HG03175 (cell line): ENCODE results near the gene STAM2.
"Not testable (repeated sequence)": the region's sequence is repeated elsewhere in the genome, so short reads cannot be mapped to it uniquely, and the experiment has no call there.

Experiments used
- ATAC-seq: cut with Tn5 transposase; IDR thresholded peaks from one replicate; pipeline ENCODE4 v1.9.1; 2021; ENCODE audit warnings: mild to moderate bottlenecking, moderate library complexity; ENCODE audit not compliant: unreplicated experiment

STAM2 gene

GRCh38 chr2:152173831-152174230 lies 1.7 kb downstream of the STAM2 start:
- ATAC-seq, result no peak

DNA sequence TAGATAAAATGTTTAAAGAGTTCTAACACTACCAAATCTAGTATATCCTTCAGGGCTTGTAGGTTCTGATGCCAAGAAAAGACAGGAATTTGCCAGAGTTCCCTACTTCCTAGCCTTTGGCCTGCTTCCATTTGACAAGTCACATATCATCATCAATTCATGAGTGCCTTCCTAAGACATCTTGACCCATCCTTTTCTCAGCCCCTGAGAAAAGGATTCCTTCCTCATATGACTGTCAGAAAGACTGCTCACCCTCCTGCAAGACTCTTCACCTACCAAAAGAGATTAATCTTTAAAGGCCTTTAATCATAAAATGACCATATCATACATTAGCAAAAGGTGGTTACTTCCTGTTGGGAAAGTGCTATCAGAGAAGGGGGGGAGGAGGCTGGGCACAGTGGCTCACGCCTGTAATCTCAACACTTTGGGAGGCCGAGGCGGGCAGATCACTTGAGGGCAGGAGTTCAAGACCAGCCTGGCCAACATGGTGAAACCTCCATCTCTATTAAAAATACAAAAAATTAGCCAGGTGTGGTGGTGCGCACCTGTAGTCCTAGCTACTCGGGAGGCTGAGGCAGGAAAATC lies 3.3 kb downstream of the STAM2 start:
- not testable (repeated sequence) for ATAC-seq

- no peak for ATAC-seq
Observed at GRCh38 chr2:152171718-152172117, 3.8 kb downstream of the STAM2 start.

- not testable (repeated sequence) for ATAC-seq
Observed at GRCh38 chr2:152169158-152169557, 6.4 kb downstream of the STAM2 start.

- ATAC-seq, result not testable (repeated sequence)
Observed at GRCh38 chr2:152167470-152167869, 8.1 kb downstream of the STAM2 start.

DNA sequence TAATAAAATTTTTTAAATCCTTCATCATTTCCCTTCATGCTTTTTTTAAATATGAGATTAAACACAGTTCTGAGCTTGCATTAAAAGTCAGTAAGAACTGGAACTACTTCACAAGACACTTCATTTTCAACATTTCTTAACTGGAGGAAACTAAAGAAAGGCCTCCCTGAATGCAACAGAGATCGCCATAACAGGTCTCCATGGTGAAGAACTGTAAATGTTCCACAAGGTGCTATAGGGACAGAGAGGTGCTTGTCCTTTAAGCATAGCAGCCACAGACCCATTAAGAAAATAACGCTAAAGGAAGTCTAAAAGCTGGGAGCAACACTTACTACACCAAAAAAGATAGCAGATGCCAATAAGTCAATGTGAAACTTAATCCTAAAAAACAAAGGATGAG lies 8.5 kb downstream of the STAM2 start:
- peak; percentile 50 for ATAC-seq

GRCh38 chr2:152166633-152167032 lies 8.9 kb downstream of the STAM2 start:
- ATAC-seq, result peak; percentile 60

GRCh38 chr2:152165780-152166179 lies 9.8 kb downstream of the STAM2 start:
- no peak for ATAC-seq

- ATAC-seq, result no peak
Observed at GRCh38 chr2:152165306-152165705, 10.3 kb downstream of the STAM2 start.

- ATAC-seq, result not testable (repeated sequence)
Observed at GRCh38 chr2:152163669-152164068, 11.9 kb downstream of the STAM2 start.

- ATAC-seq, result no peak
Observed at GRCh38 chr2:152162141-152162540, 13.4 kb downstream of the STAM2 start.

- peak; percentile 68 for ATAC-seq
Observed at GRCh38 chr2:152161598-152161997, 14.0 kb downstream of the STAM2 start.

- not testable (repeated sequence) for ATAC-seq
Observed at GRCh38 chr2:152160378-152160777, 15.2 kb downstream of the STAM2 start.

- ATAC-seq, result no peak
Observed at GRCh38 chr2:152157253-152157652, 18.3 kb downstream of the STAM2 start.

DNA sequence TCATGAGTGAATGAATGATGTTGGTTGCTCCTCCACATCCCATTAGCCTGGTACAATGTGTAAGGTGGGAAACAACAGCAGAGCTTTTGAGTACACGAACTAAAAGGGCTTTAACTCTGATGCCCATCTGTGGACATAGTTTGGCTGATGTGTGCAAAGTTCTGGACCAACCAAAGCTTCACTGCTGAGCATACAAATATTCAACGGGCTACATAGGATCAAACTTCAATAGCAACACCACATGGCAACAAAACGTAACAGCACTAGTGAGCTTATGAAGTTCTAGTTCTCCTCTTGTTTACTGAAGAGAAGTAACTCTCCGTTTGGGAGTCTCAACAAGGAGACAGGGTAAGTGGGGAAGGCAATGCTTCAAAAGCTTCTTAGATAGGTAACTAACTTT lies 20.4 kb downstream of the STAM2 start:
- ATAC-seq, result no peak

DNA sequence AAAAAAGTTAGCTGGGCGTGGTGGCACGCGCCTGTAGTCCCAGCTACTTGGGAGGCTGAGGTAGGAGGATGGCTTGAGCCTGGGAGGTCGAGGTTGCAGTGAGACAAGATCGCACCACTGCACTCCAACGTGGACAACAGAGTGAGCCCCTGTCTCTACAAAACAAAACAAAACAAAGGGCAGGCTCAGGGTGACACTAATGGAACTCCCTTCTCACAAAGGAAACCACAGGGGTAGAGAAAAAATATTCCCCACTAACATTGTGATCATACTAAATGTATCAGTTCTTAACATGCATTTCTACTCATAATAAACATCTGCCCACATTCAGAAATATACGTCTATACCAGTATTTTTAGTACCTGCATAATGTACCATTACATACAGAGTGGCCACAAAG lies 21.1 kb downstream of the STAM2 start:
- ATAC-seq, result no peak

DNA sequence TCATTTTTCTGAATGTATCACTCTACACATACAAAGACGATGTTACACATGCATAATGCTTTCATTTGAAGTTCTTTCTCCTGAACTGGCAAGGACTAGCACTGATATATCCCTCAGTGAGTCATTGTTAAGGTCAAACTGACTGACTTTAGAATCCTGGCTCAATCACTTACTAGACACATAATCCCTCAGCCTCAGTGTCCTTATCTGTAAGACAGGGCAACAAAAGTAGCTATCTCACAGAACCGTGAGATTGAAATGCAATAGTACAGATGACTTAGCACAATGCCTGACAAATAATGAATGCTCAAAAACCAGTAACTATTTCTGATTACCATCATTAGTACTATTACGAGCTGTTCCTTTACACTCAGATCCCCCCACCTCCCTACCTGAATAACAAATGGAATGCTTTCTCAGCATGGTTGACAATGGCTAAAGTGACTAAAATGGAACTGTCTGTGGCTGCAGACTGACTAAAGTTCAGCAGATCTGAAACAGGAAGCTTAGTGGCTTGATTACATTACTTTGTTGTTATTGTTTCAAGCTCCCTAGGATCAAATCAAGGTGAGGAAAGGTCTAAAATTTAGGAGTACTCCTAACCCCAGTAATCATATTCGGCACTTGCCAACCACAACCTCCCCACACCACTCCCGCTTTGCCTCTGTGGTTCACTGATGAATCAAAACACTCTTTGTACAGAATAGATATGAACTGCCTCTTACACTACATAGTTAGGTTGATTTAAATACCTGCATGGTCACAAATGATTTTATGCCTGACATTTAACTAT lies 40.9 kb downstream of the STAM2 start:
- peak; percentile 70 for ATAC-seq

DNA sequence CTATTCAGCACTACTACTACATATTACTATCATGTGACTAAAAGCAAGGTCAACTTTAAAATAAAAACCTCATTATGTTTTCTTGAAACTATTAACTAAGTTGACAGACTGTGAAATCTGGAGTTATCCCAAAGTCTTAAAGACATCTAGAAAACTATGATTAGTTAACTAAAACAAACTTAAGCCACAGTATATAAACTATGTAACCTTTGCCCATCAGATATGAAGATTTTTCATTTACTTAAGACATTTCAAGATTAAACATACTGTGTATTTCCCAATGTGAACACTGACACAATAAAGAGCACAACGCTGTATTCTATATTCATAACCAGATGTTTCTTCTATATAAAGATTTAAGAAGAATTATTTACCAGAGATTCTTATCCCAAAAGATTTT lies 43.3 kb downstream of the STAM2 start:
- ATAC-seq, result no peak

- no peak for ATAC-seq
Observed at GRCh38 chr2:152127628-152128027, 47.9 kb downstream of the STAM2 start.

- ATAC-seq, result no peak
Observed at GRCh38 chr2:152126664-152127063, 48.9 kb downstream of the STAM2 start.

GRCh38 chr2:152122161-152122560 lies 53.4 kb downstream of the STAM2 start:
- ATAC-seq, result no peak

GRCh38 chr2:152120430-152120829 lies 55.1 kb downstream of the STAM2 start:
- no peak for ATAC-seq

DNA sequence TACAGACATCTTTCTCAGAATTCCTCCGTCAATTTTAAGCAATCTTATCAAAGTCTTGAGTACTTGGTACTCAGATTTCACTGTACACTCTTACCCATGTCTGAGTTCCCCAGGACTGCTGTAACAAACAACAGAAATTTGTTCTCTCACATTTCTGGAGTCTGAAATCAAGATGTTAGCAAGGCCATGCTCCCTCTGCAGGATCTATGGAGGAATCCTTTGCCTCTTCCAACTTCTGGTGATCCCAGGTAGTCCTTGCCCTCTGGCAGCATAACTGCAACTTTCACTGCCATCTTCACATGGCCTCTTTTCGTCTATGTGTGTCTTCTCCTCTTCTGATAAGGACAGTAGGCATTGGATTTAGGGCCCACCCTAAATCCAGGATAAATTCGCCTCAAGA lies 59.6 kb downstream of the STAM2 start:
- ATAC-seq, result no peak
